ENCODE measurements around the gene GPC5. TPM values are rescaled to one million over a fixed set of nuclear protein-coding genes. Genes with fewer than 3 reads are reported as not detected.

GPC5 gene
- total RNA-seq, 1 experiment from 2014 or later = 0.15 TPM

GRCh38 chr13:91747186-91747585 is 348.8 kb downstream of the GPC5 start:
- TF ChIP-seq CTCF (conservative IDR thresholded peaks at IDR 0.05) = no peak
- H2BK120ac ChIP-seq (ENCODE audit: low read depth, low read length, poor library complexity, severe bottlenecking) = no peak overlapping the region
- H2AK5ac ChIP-seq (ENCODE audit: insufficient read length, low read length) = no peak overlapping the region
- Mint-ChIP-seq H3K27me3 (ENCODE audit: low read depth) (no peaks in the 10 kb centered on the region), H3K27ac (no peak overlapping the region), H3K4me3 (no peak overlapping the region), H3K4me1 (no peaks in the 10 kb centered on the region), H3K36me3 (ENCODE audit: insufficient read depth in 1 of 3, low read depth in 3 of 3) (no peaks in the 10 kb centered on the region), H3K9me3 (no peaks in the 10 kb centered on the region; a peak in 2 of 5 replicates)
- H2BK5ac ChIP-seq (ENCODE audit: insufficient read length, low read length) = no peak overlapping the region
- no peak overlapping the region for H3T11ph ChIP-seq (ENCODE audit: low read length)
- H3K4me1 ChIP-seq (ENCODE audit: insufficient read depth, low read length) = no peaks in the 10 kb centered on the region
- no peak overlapping the region for H2BK15ac ChIP-seq (ENCODE audit: low read depth, low read length)
- no peak overlapping the region for H3K56ac ChIP-seq (ENCODE audit: insufficient read length, low read depth, low read length)
- no peak overlapping the region for H2BK20ac ChIP-seq (ENCODE audit: low read depth, low read length, poor library complexity, severe bottlenecking)
- no peak overlapping the region for H2AFZ ChIP-seq (ENCODE audit: low read length)
- no peak overlapping the region for H2BK12ac ChIP-seq (ENCODE audit: insufficient read length, low read depth, low read length)
- no peak overlapping the region for H3K27ac ChIP-seq (ENCODE audit: insufficient read length, low read depth, low read length)
- no peak overlapping the region for H4K8ac ChIP-seq (replicated peaks; ENCODE audit: insufficient read length, low read depth, low read length)
- no peaks in the 10 kb centered on the region for H3K23me2 ChIP-seq (ENCODE audit: insufficient read length, low read depth, low read length, poor library complexity, severe bottlenecking)
- no peak overlapping the region for H4K5ac ChIP-seq (ENCODE audit: insufficient read length, low read depth, low read length)
- H3K4ac ChIP-seq (ENCODE audit: low read depth, low read length) = no peak overlapping the region
- H3K23ac ChIP-seq (ENCODE audit: insufficient read length, low read depth, low read length) = no peak overlapping the region
- no peak overlapping the region for H3K14ac ChIP-seq (ENCODE audit: insufficient read depth, low read length)
- no peak overlapping the region for H3K4me2 ChIP-seq (ENCODE audit: insufficient read depth, insufficient read length, low read length)
- no CpG with 5 or more reads among the region's 2 CpGs for WGBS (ENCODE audit: extremely low coverage, insufficient read length, low lambda C conversion rate)
- DNase-seq = no peak
- no peak overlapping the region for H3K18ac ChIP-seq (ENCODE audit: insufficient read length, low read depth, low read length)
- H3K79me2 ChIP-seq (ENCODE audit: insufficient read depth, low read length) = no peaks in the 10 kb centered on the region
- no peaks in the 10 kb centered on the region for H3K27me3 ChIP-seq (ENCODE audit: insufficient read depth, low read length)
- H3K9me3 ChIP-seq (ENCODE audit: control insufficient read depth, low read depth, low read length) = no peaks in the 10 kb centered on the region
- H3K9ac ChIP-seq (ENCODE audit: extremely low read depth, insufficient read length, low read length) = no peak overlapping the region
- no peaks in the 10 kb centered on the region for H3K79me1 ChIP-seq (ENCODE audit: insufficient read depth, low read depth, low read length, poor library complexity, severe bottlenecking)
- no peaks in the 10 kb centered on the region for H4K20me1 ChIP-seq (ENCODE audit: control insufficient read depth, insufficient read depth, insufficient read length)
- no peak overlapping the region for H4K91ac ChIP-seq (ENCODE audit: insufficient read length, low read depth, low read length)

Data from H9 (cell line).